Measurements from ENCODE around the gene DMTF1.

DNA sequence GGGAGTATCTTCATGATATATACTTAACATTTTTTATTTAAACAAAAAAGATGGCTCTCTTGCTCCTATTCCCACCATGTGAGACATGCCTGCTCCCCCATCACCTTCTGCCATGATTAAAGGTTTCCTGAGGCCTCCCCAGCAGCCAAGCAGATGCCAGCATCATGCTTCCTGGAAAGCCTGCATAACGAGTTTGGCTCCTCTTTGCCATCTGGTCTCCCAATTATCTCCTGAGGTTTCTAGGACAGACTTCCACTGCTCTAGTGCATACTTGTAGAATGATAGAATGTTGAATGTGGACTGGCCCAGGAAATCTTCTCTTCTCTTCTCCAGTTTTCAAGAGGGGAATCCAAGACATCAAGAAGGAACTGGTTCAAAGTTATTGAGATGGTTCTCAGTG lies 46.9 kb upstream of the DMTF1 start:
- TF ChIP-seq CTCF (IDR thresholded peaks at IDR 0.05) (no peak), POLR2AphosphoS5 (IDR thresholded peaks at IDR 0.05) (no peak)
